ENCODE results near the gene DUSP6. TPM values are rescaled to one million over a fixed set of nuclear protein-coding genes. Genes with fewer than 3 reads are reported as not detected.

The DUSP6 gene
- total RNA-seq, 2 experiments from 2014 or later, result 11.8 to 14.7 TPM

- Mint-ChIP-seq H3K36me3 (ENCODE audit: low read depth) (no peaks in the 10 kb centered on the region), H3K27ac (no peak overlapping the region), H3K9me3 (no peaks in the 10 kb centered on the region), H3K4me1 (ENCODE audit: low read depth) (no peaks in the 10 kb centered on the region), H3K27me3 (no peaks in the 10 kb centered on the region), H3K4me3 (no peak overlapping the region)
- no peak for DNase-seq
- no peak overlapping the region for H3K4me3 ChIP-seq (ENCODE audit: low read length)
- no peak overlapping the region for H3K27ac ChIP-seq (ENCODE audit: low read depth in 1 of 2, low read length in 2 of 2)
- intact Hi-C loops (cut with DNase I, micrococcal nuclease), result no loop called here
- ATAC-seq (ENCODE audit: poor library complexity), result no peak
- H3K27me3 ChIP-seq (ENCODE audit: control insufficient read depth in 1 of 2, insufficient read depth in 2 of 2, low read length in 2 of 2), result no peaks in the 10 kb centered on the region
- H3K9me3 ChIP-seq (ENCODE audit: control insufficient read depth in 1 of 2, insufficient read depth in 1 of 2, low read length in 2 of 2), result no peaks in the 10 kb centered on the region
- POLR2A ChIA-PET, result no interaction called here
- no peaks in the 10 kb centered on the region for H3K36me3 ChIP-seq (ENCODE audit: insufficient read depth, low read length)
- CTCF ChIA-PET, result no interaction called here
- no peaks in the 10 kb centered on the region for H3K4me1 ChIP-seq (ENCODE audit: insufficient read depth, low read length)
- TF ChIP-seq CTCF (IDR thresholded peaks at IDR 0.05), result no peak
Measured at GRCh38 chr12:89370421-89370831, 18.1 kb upstream of the DUSP6 start.

GRCh38 chr12:89369166-89369565 is 16.9 kb upstream of the DUSP6 start:
- CTCF ChIA-PET, result no interaction called here
- Histone ChIP-seq H3K9me3 (ENCODE audit: control insufficient read depth in 1 of 2, insufficient read depth in 1 of 2, low read length in 2 of 2) (no peaks in the 10 kb centered on the region), H3K36me3 (ENCODE audit: insufficient read depth, low read length) (no peaks in the 10 kb centered on the region), H3K27me3 (ENCODE audit: control insufficient read depth in 1 of 2, insufficient read depth in 2 of 2, low read length in 2 of 2) (no peaks in the 10 kb centered on the region), H3K4me1 (ENCODE audit: insufficient read depth, low read length) (no peaks in the 10 kb centered on the region), H3K27ac (ENCODE audit: low read depth in 1 of 2, low read length in 2 of 2) (no peak overlapping the region), H3K4me3 (ENCODE audit: low read length) (no peak overlapping the region)
- Mint-ChIP-seq H3K4me3 (no peak overlapping the region), H3K36me3 (ENCODE audit: low read depth) (no peaks in the 10 kb centered on the region), H3K27ac (no peak overlapping the region), H3K9me3 (no peaks in the 10 kb centered on the region), H3K4me1 (ENCODE audit: low read depth) (no peaks in the 10 kb centered on the region), H3K27me3 (no peaks in the 10 kb centered on the region)
- POLR2A ChIA-PET, result no interaction called here
- DNase-seq, result no peak
- no peak for TF ChIP-seq CTCF (IDR thresholded peaks at IDR 0.05)
- intact Hi-C loops (cut with DNase I, micrococcal nuclease), result no loop called here
- no peak for ATAC-seq (ENCODE audit: poor library complexity)

DNA sequence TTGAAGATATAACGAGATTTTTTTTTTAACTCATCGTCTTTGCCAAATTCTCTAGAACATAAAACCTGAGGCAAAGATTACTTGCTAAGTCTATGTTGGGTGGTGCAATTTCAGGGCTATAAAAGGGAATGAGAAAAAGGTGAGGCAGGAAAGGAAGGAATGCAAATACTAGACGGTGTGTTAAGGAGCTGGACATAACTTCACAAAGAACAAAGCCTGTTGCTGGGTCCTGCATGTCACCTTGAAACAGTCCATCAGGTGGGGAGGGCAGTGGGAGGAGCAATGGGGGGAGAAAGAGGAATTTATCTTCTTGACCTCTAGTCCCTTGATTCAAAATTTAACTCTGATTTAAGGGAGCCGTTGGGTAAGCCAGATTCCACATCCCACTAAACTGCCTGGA is 16.1 kb upstream of the DUSP6 start:
- H3K9me3 ChIP-seq (ENCODE audit: control insufficient read depth in 1 of 2, insufficient read depth in 1 of 2, low read length in 2 of 2), result no peaks in the 10 kb centered on the region
- ATAC-seq (ENCODE audit: poor library complexity) (no peak), DNase-seq (no peak)
- Mint-ChIP-seq H3K27ac (no peak overlapping the region), H3K4me1 (ENCODE audit: low read depth) (no peaks in the 10 kb centered on the region), H3K27me3 (no peaks in the 10 kb centered on the region), H3K9me3 (no peaks in the 10 kb centered on the region), H3K36me3 (ENCODE audit: low read depth) (no peaks in the 10 kb centered on the region), H3K4me3 (no peak overlapping the region)
- no peaks in the 10 kb centered on the region for H3K27me3 ChIP-seq (ENCODE audit: control insufficient read depth in 1 of 2, insufficient read depth in 2 of 2, low read length in 2 of 2)
- ChIA-PET POLR2A (no interaction called here), CTCF (interaction anchor here (1.2 kb wide), 1 partner anchor 42 kb away, joined by 3 read pairs; no protein-coding TSS in a partner anchor)
- intact Hi-C loops (cut with DNase I, micrococcal nuclease), result no loop called here
- no peaks in the 10 kb centered on the region for H3K4me1 ChIP-seq (ENCODE audit: insufficient read depth, low read length)
- no peaks in the 10 kb centered on the region for H3K36me3 ChIP-seq (ENCODE audit: insufficient read depth, low read length)
- no peak overlapping the region for H3K27ac ChIP-seq (ENCODE audit: low read depth in 1 of 2, low read length in 2 of 2)
- no peak for TF ChIP-seq CTCF (IDR thresholded peaks at IDR 0.05)
- no peak overlapping the region for H3K4me3 ChIP-seq (ENCODE audit: low read length)

All from CD4-positive, alpha-beta T cell (primary cell).